HG02798 (cell line): ENCODE results near the gene DPYSL4.

Experiments used
- ATAC-seq: cut with Tn5 transposase; IDR thresholded peaks from one replicate; pipeline ENCODE4 v1.9.1; 2021; ENCODE audit warnings: mild to moderate bottlenecking; ENCODE audit not compliant: unreplicated experiment, poor library complexity

DPYSL4 gene

GRCh38 chr10:132238371-132239125 is 51.8 kb downstream of the DPYSL4 start:
- ATAC-seq: no peak

- no peak for ATAC-seq
These were observed 52.6 kb downstream of the DPYSL4 start for GRCh38 chr10:132239126-132240031.

- no peak for ATAC-seq
These were observed 53.4 kb downstream of the DPYSL4 start for GRCh38 chr10:132240156-132240555.

- no peak for ATAC-seq
These were observed 53.8 kb downstream of the DPYSL4 start for GRCh38 chr10:132240581-132240980.

- ATAC-seq: no peak
These were observed 54.3 kb downstream of the DPYSL4 start for GRCh38 chr10:132241086-132241485.

GRCh38 chr10:132241496-132241895 is 54.7 kb downstream of the DPYSL4 start:
- ATAC-seq: no peak

GRCh38 chr10:132242103-132242840 is 55.5 kb downstream of the DPYSL4 start:
- ATAC-seq: no peak

GRCh38 chr10:132243141-132243540 is 56.4 kb downstream of the DPYSL4 start:
- no peak for ATAC-seq

- ATAC-seq: no peak
These were observed 56.9 kb downstream of the DPYSL4 start for GRCh38 chr10:132243626-132244025.

GRCh38 chr10:132245056-132245455 is 58.3 kb downstream of the DPYSL4 start:
- ATAC-seq: no peak

GRCh38 chr10:132246296-132246695 is 59.5 kb downstream of the DPYSL4 start:
- ATAC-seq: no peak

- ATAC-seq: no peak
These were observed 61.2 kb downstream of the DPYSL4 start for GRCh38 chr10:132247943-132248342.

GRCh38 chr10:132248455-132249225 is 61.9 kb downstream of the DPYSL4 start:
- ATAC-seq: no peak

GRCh38 chr10:132249226-132249724 is 62.5 kb downstream of the DPYSL4 start:
- ATAC-seq: no peak

- ATAC-seq: no peak
These were observed 63.2 kb downstream of the DPYSL4 start for GRCh38 chr10:132249824-132250375.

- no peak for ATAC-seq
These were observed 64.0 kb downstream of the DPYSL4 start for GRCh38 chr10:132250481-132251475.

- no peak for ATAC-seq
These were observed 65.2 kb downstream of the DPYSL4 start for GRCh38 chr10:132251928-132252327.

- no peak for ATAC-seq
These were observed 65.7 kb downstream of the DPYSL4 start for GRCh38 chr10:132252412-132252811.
